ENCODE measurements around the gene BDNF. TPM values are rescaled to one million over a fixed set of nuclear protein-coding genes. Genes with fewer than 3 reads are reported as not detected.

The BDNF gene
- total RNA-seq, 1 experiment from 2014 or later = 5.4 TPM

DNA sequence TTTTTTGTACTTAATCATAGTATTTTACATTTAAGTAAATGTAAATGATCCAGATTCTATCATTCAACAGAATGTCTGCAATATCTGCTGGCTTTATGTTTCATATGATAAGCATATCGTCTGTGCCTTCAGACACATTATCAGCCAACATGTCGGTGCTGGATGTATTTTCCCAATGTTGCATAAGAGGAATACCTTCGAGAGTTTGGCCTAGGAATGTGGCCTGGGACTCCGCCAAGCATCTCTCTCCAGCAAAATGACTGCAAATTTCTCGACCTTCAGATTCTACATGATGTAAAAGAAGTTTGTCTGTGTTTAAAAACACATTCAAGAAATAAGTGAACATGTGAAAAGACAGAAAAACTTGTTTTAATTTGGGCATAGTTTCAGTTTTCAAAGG, 6.9 kb downstream of the BDNF start:
- BruUV-seq (replicated peaks) = no TSS peak
- TF ChIP-seq EZH2 (IDR thresholded peaks at IDR 0.05; ENCODE audit: low read depth) = no peak
- TF ChIP-seq, protein P1, sequence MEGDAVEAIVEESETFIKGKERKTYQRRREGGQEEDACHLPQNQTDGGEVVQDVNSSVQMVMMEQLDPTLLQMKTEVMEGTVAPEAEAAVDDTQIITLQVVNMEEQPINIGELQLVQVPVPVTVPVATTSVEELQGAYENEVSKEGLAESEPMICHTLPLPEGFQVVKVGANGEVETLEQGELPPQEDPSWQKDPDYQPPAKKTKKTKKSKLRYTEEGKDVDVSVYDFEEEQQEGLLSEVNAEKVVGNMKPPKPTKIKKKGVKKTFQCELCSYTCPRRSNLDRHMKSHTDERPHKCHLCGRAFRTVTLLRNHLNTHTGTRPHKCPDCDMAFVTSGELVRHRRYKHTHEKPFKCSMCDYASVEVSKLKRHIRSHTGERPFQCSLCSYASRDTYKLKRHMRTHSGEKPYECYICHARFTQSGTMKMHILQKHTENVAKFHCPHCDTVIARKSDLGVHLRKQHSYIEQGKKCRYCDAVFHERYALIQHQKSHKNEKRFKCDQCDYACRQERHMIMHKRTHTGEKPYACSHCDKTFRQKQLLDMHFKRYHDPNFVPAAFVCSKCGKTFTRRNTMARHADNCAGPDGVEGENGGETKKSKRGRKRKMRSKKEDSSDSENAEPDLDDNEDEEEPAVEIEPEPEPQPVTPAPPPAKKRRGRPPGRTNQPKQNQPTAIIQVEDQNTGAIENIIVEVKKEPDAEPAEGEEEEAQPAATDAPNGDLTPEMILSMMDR (conservative IDR thresholded peaks at IDR 0.05) = no peak
- H3F3A ChIP-seq (ENCODE audit: insufficient read depth, low read depth) = no peaks in the 10 kb centered on the region
- H3K4me1 ChIP-seq (replicated peaks; ENCODE audit: insufficient read depth) = peaks cover 2% of the 10 kb centered on the region; the same call in 1 of the 2 replicates
- H3K4me2 ChIP-seq = no peak overlapping the region
- H3K27ac ChIP-seq = no peak overlapping the region
- H4K20me1 ChIP-seq (ENCODE audit: insufficient read depth) = no peaks in the 10 kb centered on the region
- H3K36me3 ChIP-seq (ENCODE audit: low read depth) = no peaks in the 10 kb centered on the region
- H3K27me3 ChIP-seq (ENCODE audit: insufficient read depth, low read depth) = peaks cover 1% of the 10 kb centered on the region; the same call in 1 of the 2 replicates
- ChIA-PET POLR2A (ENCODE audit: unreplicated experiment) (no interaction called here), CTCF (no interaction called here)
- no peaks in the 10 kb centered on the region for H3K79me2 ChIP-seq (ENCODE audit: low read depth)
- DNase-seq = no peak
- H2AFZ ChIP-seq = no peak overlapping the region
- no peak overlapping the region for H3K4me3 ChIP-seq
- intact Hi-C loops (cut with micrococcal nuclease; ENCODE audit: unreplicated experiment) = loop anchor here (10.0 kb wide), 1 partner anchor 831 kb away; no protein-coding TSS in a partner anchor
- H3K9me2 ChIP-seq (ENCODE audit: insufficient read depth) = 0 out of 2 replicates have a peak, but pooled peaks cover 3% of the 10 kb centered on the region
- no peaks in the 10 kb centered on the region for H3K9me3 ChIP-seq (ENCODE audit: insufficient read depth, low read depth)

DNA sequence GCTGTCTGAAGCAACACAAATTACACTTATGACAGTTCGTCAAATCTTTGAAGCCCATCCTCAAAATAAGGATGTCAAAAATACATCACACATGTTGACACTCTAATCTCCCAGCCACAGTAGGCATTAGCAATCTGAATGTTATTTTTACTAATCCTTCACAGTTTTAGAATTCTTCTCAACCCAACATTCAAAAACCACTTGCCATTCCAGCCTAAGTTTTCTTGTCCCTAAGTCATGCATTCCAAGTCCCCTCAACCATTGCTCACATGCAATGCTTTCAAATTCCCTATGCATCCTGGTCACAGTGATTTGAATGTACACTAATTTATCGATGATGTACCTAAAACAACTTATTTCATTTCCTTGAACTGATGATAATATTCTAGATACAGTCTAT, 7.5 kb downstream of the BDNF start:
- Histone ChIP-seq H3F3A (ENCODE audit: insufficient read depth, low read depth) (no peaks in the 10 kb centered on the region), H2AFZ (no peak overlapping the region), H3K4me2 (no peak overlapping the region), H3K79me2 (ENCODE audit: low read depth) (no peaks in the 10 kb centered on the region), H3K9me3 (ENCODE audit: insufficient read depth, low read depth) (no peaks in the 10 kb centered on the region), H4K20me1 (ENCODE audit: insufficient read depth) (no peaks in the 10 kb centered on the region), H3K4me1 (replicated peaks; ENCODE audit: insufficient read depth) (no peaks in the 10 kb centered on the region), H3K9me2 (ENCODE audit: insufficient read depth) (0 out of 2 replicates have a peak, but pooled peaks cover 2% of the 10 kb centered on the region), H3K36me3 (ENCODE audit: low read depth) (no peaks in the 10 kb centered on the region), H3K27ac (no peak overlapping the region), H3K27me3 (ENCODE audit: insufficient read depth, low read depth) (no peaks in the 10 kb centered on the region), H3K4me3 (no peak overlapping the region)
- no TSS peak for BruUV-seq (replicated peaks)
- DNase-seq = no peak
- ChIA-PET POLR2A (ENCODE audit: unreplicated experiment) (no interaction called here), CTCF (no interaction called here)
- TF ChIP-seq, protein P1 (conservative IDR thresholded peaks at IDR 0.05) = no peak
- no peak for TF ChIP-seq EZH2 (IDR thresholded peaks at IDR 0.05; ENCODE audit: low read depth)
- intact Hi-C loops (cut with micrococcal nuclease; ENCODE audit: unreplicated experiment) = loop anchor here (10.0 kb wide), 1 partner anchor 832 kb away; no protein-coding TSS in a partner anchor

DNA sequence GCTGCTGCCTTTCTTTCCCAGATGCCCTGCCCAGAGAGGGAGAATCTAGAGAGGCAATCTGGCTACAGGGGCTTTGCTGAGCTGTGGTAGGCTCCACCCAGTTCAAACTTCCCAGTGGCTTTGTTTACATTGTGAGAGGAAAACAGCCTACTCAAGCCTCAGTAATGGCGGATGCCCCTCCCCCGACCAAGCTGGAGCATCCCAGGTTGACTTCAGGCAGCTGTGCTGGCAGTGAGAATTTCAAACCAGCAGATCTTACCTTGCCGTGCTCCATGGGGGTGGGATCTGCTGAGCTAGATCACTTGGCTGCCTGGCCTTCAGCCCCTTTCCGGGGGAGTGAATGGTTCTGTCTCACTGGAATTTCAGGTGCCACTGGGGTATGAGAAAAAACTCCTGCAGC, 12.2 kb downstream of the BDNF start:
- no TSS peak for BruUV-seq (replicated peaks)
- intact Hi-C loops (cut with micrococcal nuclease; ENCODE audit: unreplicated experiment) = no loop called here
- CTCF ChIA-PET = no interaction called here

More for the DNA sequence above, 12.2 kb downstream of the BDNF start:
- Histone ChIP-seq H3K4me2 (no peak overlapping the region), H3K9me2 (ENCODE audit: insufficient read depth) (no peaks in the 10 kb centered on the region), H3K4me3 (no peak overlapping the region), H2AFZ (no peak overlapping the region), H3K36me3 (ENCODE audit: low read depth) (no peaks in the 10 kb centered on the region), H3K27me3 (ENCODE audit: insufficient read depth, low read depth) (no peaks in the 10 kb centered on the region), H3F3A (ENCODE audit: insufficient read depth, low read depth) (no peaks in the 10 kb centered on the region), H3K9me3 (ENCODE audit: insufficient read depth, low read depth) (no peaks in the 10 kb centered on the region), H3K27ac (no peak overlapping the region), H3K4me1 (replicated peaks; ENCODE audit: insufficient read depth) (no peaks in the 10 kb centered on the region), H3K79me2 (ENCODE audit: low read depth) (no peaks in the 10 kb centered on the region), H4K20me1 (ENCODE audit: insufficient read depth) (no peaks in the 10 kb centered on the region)
- POLR2A ChIA-PET (ENCODE audit: unreplicated experiment) = no interaction called here
- TF ChIP-seq EZH2 (IDR thresholded peaks at IDR 0.05; ENCODE audit: low read depth) = no peak
- TF ChIP-seq, protein P1 (conservative IDR thresholded peaks at IDR 0.05) = no peak
- DNase-seq = no peak

All from PC-9 (cell line).